HepG2 (cell line): ENCODE data around the gene ETFA. TPM values are rescaled to one million over a fixed set of nuclear protein-coding genes. Genes with fewer than 3 reads are reported as not detected.

ENCODE experiments used
- ATAC-seq: fragments of 200-7000 bp; cut with Tn5 transposase; 3 replicates; pipeline ENCODE4 v1.9.1; 2020; ENCODE audit warnings: mild to moderate bottlenecking, moderate library complexity
- BruUV-seq: library from RNA; stranded (reverse); fragments of 400-500 nt; replicated peaks from 2 replicates; lab custom pipeline; 2021; lab: Mats Ljungman, UMichigan
- CTCF ChIA-PET: fragments of 300-600 bp; formaldehyde crosslinking; extraction: SDS; loops from one replicate; lab custom pipeline; 2021; ENCODE audit warnings: low total read pairs, inconsistent platforms, low intra/inter-chr PET ratio; lab: Yijun Ruan, JAX
- POLR2A ChIA-PET: fragments of 350-600 bp; sonication (Branson Sonifier 250); formaldehyde crosslinking; loops from one replicate; lab custom pipeline; 2020; ENCODE audit warnings: antibody characterized with exemption, inconsistent platforms; lab: Yijun Ruan, JAX
- DNase-seq: peaks from one replicate; pipeline ENCODE4 v3.0.0-alpha.2; 2015; ENCODE audit warnings: low spot score
- FAIRE-seq: peaks from 3 replicates; lab custom pipeline; 2011; peaks lifted over from hg19 to GRCh38; lab: Jason Lieb, UNC
- H2AFZ ChIP-seq: one replicate; pipeline ENCODE4 v1.6.1; 2011; ENCODE audit warnings: low read length, inconsistent platforms
- H3K27ac ChIP-seq: fragments of 300-600 bp; 3 replicates; pipeline ENCODE4 v1.8.0; 2011; ENCODE audit warnings: mixed run types, mild to moderate bottlenecking, mixed read lengths, low read length, inconsistent platforms; ENCODE audit not compliant: insufficient read depth; ENCODE audit errors: extremely low read length
- H3K27me3 ChIP-seq, 2 experiments: fragments of 200-600 bp in 1 of 2; 2 replicates in 1 of 2; 3 replicates in 1 of 2; pipeline versions ENCODE4 v1.6.0 to v1.8.0; 2011; ENCODE audit warnings: low read length in 2 of 2, mild to moderate bottlenecking in 2 of 2, moderate library complexity in 2 of 2, inconsistent platforms in 1 of 2; ENCODE audit not compliant: insufficient read depth in 2 of 2, control insufficient read depth in 1 of 2
- H3K36me3 ChIP-seq, 2 experiments: fragments of 200-600 bp in 1 of 2; replicated peaks in 1 of 2; 2 replicates in 1 of 2; 3 replicates in 1 of 2; pipeline versions ENCODE4 v1.5.1 to v1.8.0; 2011; ENCODE audit warnings: low read length in 2 of 2, inconsistent platforms in 1 of 2; ENCODE audit not compliant: insufficient read depth in 2 of 2, control insufficient read depth in 1 of 2
- H3K4me1 ChIP-seq: 2 replicates; pipeline ENCODE4 v1.5.1; 2012; ENCODE audit warnings: low read length, inconsistent platforms; ENCODE audit not compliant: insufficient read depth
- H3K4me2 ChIP-seq: 2 replicates; pipeline ENCODE4 v1.6.0; 2011; ENCODE audit warnings: low read depth, low read length, inconsistent platforms
- H3K4me3 ChIP-seq, 3 experiments: fragments of 200-600 bp in 1 of 3; sonication (generic), shearing (Covaris generic) in 1 of 3; replicated peaks in 1 of 3; 2 replicates each; pipeline ENCODE4 v1.5.1; 2011 to 2016; ENCODE audit warnings: low read length in 3 of 3, inconsistent platforms in 2 of 3, low read depth in 2 of 3, mild to moderate bottlenecking in 2 of 3, control low read depth in 1 of 3, mixed read lengths in 1 of 3; ENCODE audit not compliant: insufficient read depth in 1 of 3
- H3K79me2 ChIP-seq: one replicate; pipeline ENCODE4 v1.6.1; 2011; ENCODE audit warnings: low read length, inconsistent platforms; ENCODE audit not compliant: insufficient read depth
- H3K9ac ChIP-seq: 2 replicates; pipeline ENCODE4 v1.6.0; 2011; ENCODE audit warnings: mild to moderate bottlenecking, low read depth, low read length, inconsistent platforms; ENCODE audit not compliant: insufficient read depth
- H3K9me3 ChIP-seq: 2 replicates; pipeline ENCODE4 v1.5.1; 2012; ENCODE audit warnings: mild to moderate bottlenecking, low read length
- H4K20me1 ChIP-seq: 2 replicates; pipeline ENCODE4 v1.6.0; 2011; ENCODE audit warnings: inconsistent platforms, mild to moderate bottlenecking, low read length, moderate library complexity; ENCODE audit not compliant: insufficient read depth
- HNF4A ChIP-seq: sonication (generic); formaldehyde crosslinking; IDR thresholded peaks from 2 replicates; pipeline ENCODE4 v1.4.0; 2020; ENCODE audit warnings: missing genetic modification reagents
- HNRNPL ChIP-seq: fragments of 200-400 bp; formaldehyde crosslinking; IDR thresholded peaks from 2 replicates; pipeline ENCODE4 v1.6.1; 2017; ENCODE audit warnings: mild to moderate bottlenecking, low read depth, low read length
- SMAD9 ChIP-seq: sonication (generic); formaldehyde crosslinking; IDR thresholded peaks from 2 replicates; pipeline ENCODE4 v1.5.1; 2020; ENCODE audit warnings: mild to moderate bottlenecking, missing genetic modification reagents
- TOPORS ChIP-seq: sonication (generic); formaldehyde crosslinking; IDR thresholded peaks from 2 replicates; pipeline ENCODE4 v1.8.0; 2023; ENCODE audit warnings: mild to moderate bottlenecking, missing genetic modification reagents
- ZKSCAN5 ChIP-seq: sonication (generic); formaldehyde crosslinking; IDR thresholded peaks from 2 replicates; pipeline ENCODE4 v1.5.1; 2020; ENCODE audit warnings: mild to moderate bottlenecking, missing genetic modification reagents
- ZNF430 ChIP-seq: sonication (generic); formaldehyde crosslinking; IDR thresholded peaks from 2 replicates; pipeline ENCODE4 v1.9.0; 2021; ENCODE audit warnings: mild to moderate bottlenecking, missing genetic modification reagents
- ZNF629 ChIP-seq: sonication (generic); formaldehyde crosslinking; conservative IDR thresholded peaks from 2 replicates; pipeline ENCODE4 v1.5.0; 2020; ENCODE audit warnings: missing genetic modification reagents
- ZNF768 ChIP-seq: sonication (generic); formaldehyde crosslinking; IDR thresholded peaks from 2 replicates; pipeline ENCODE4 v1.4.0; 2020; ENCODE audit warnings: missing genetic modification reagents
- ZNF780A ChIP-seq: sonication (generic); formaldehyde crosslinking; IDR thresholded peaks from 2 replicates; pipeline ENCODE4 v1.8.0; 2022; ENCODE audit warnings: mild to moderate bottlenecking, missing genetic modification reagents, moderate library complexity
- ZNF879 ChIP-seq: sonication (generic); formaldehyde crosslinking; IDR thresholded peaks from 2 replicates; pipeline ENCODE4 v1.8.1; 2023; ENCODE audit warnings: missing genetic modification reagents
- WGBS: methylation state at CpG from one replicate; pipeline ENCODE4 v1.1.6; 2017; ENCODE audit warnings: low lambda C conversion rate; 5-methylcytosine and 5-hydroxymethylcytosine counted together
- in situ Hi-C: cut with HindIII; loops from 2 replicates; pipeline ENCODE4 v1.10.0; 2017; ENCODE audit warnings: low pct_unique_long_range_greater_than_20kb; ENCODE audit not compliant: extremely low pct_ligation_motif_present
- intact Hi-C: fragments of 100-400 bp; cut with micrococcal nuclease; formaldehyde crosslinking; loops from one replicate; pipeline ENCODE4 v1.10.0; 2022; ENCODE audit not compliant: unreplicated experiment
- polyA plus RNA-seq, 8 experiments: library from polyadenylated mRNA; depleted of rRNA in 3 of 8; stranded (reverse) in 7 of 8; unstranded in 1 of 8; fragments of >200 nt; fragmentation: Illumina TruSeq in 4 of 8; extraction: Trizol in 4 of 8; gene quantifications; 2 replicates each; pipeline versions ENCODE4 v1.2.1 to v1.2.3, GENCODE V29; 2011 to 2016; ENCODE audit warnings: low read depth in 4 of 8, missing spikeins in 1 of 8, mixed read lengths in 1 of 8; ENCODE audit not compliant: insufficient read depth in 1 of 8
- total RNA-seq, 5 experiments: library from RNA; depleted of rRNA; stranded (reverse); fragments of >200 nt; fragmentation: Illumina TruSeq; extraction: Trizol; gene quantifications; 2 replicates each; pipeline ENCODE4 v1.2.3, GENCODE V29; 2016; ENCODE audit warnings: low read depth in 1 of 5
- TF ChIP-seq, protein P1 (sequence below): sonication (generic); formaldehyde crosslinking; IDR thresholded peaks from 2 replicates; pipeline ENCODE4 v1.5.1; 2020; ENCODE audit warnings: mild to moderate bottlenecking, missing genetic modification reagents, moderate library complexity

ETFA gene
- total and polyA plus RNA-seq, 2 of the 13 experiments (the other 11 are each of a cell fraction or from before 2014, with no cell fraction given): 291 to 396 TPM

DNA sequence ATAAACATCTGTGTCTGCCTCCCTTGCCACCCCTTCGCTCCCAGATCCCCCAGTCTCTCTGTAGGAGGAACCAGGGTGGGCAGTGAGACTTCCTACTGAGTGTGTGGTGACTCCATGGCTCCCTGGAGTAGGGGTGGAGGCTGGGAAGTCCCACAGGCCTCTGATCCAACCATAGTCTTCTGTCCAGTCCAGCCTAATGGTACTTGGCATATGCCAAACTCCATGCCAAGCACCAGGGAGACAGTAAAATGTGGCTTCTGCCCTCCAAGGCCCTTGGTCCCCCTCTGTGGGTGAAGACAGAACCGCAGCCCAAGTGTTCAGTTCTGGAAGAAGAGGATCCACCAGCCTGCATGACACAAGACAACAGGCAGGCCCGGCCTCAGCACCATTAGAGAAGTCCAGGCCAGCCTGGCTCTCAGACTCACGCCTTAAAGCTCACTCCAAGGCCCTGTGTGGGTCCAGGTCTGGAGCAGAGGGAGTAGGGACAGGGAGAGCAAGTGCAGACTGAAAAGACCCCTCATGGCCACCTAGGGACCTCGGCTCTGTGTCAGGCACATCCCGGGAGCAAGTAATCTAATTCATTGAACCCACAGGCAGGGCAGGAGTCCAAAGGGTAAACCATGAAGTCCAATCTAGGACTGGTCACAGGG lies 112.7 kb downstream of the ETFA start:
- H3K79me2 ChIP-seq: no peaks in the 10 kb centered on the region
- H2AFZ ChIP-seq: no peak overlapping the region
- H3K4me2 ChIP-seq: no peak overlapping the region
- ATAC-seq (no peak), DNase-seq (no peak), FAIRE-seq (no peak)
- no peaks in the 10 kb centered on the region for H3K9me3 ChIP-seq
- in situ Hi-C loops (loop anchor here (10.0 kb wide), 1 partner anchor 666 kb away; no protein-coding TSS in a partner anchor), intact Hi-C loops (loop anchor here (10.0 kb wide), 1 partner anchor 86 kb away; no protein-coding TSS in a partner anchor)
- BruUV-seq: no TSS peak
- H3K27me3 ChIP-seq: no peaks in the 10 kb centered on the region
- ChIA-PET CTCF (no interaction called here), POLR2A (no interaction called here)
- H4K20me1 ChIP-seq: no peaks in the 10 kb centered on the region
- H3K9ac ChIP-seq: no peak overlapping the region
- no peak overlapping the region for H3K4me3 ChIP-seq
- H3K4me1 ChIP-seq: peaks cover 50% of the 10 kb centered on the region
- WGBS: 100% methylated on average over 1 of the region's 6 CpGs
- H3K36me3 ChIP-seq: no peaks in the 10 kb centered on the region
- TF ChIP-seq TOPORS (CRISPR knock-in tag): no peak
- TF ChIP-seq HNF4A: 0 out of 2 replicates have a peak, but pooled peaks have one; percentile 4
- no peak overlapping the region for H3K27ac ChIP-seq

DNA sequence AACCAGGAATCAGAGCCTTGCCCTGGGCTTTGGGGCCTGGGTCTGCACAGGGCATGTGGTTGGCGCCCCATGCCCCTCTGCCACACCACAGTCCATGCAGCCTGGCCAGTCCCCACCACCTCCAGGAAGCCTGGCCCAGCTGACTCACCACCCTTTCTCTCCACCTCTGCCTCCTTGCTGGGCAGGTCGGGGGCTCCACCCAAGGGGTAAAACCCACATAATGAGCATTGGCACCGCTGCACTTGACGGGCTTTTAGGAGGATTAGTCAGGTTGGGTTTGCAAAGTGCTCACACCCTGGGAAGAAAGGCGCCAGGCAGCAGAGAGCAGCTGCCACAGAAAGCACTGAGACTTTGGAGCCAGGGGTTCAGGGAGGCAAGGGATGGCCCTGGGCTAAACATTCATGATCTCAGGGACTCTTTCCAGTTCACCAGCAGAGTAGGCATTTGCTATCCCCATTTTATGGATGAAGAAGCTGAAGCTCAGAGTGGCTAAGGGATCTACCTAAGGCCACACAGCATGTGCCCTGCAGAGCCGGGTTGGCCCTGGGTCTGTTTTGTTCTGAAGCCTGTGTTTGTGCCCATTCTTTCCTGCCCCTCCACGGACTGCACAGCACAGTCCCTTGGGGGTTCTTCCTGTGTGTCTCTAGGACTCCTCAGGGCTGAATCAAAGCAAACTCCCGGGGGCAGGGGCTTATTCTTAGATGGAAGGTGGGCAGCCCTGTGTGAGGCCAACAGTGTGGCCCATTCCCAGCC lies 113.4 kb downstream of the ETFA start:
- Histone ChIP-seq H3K79me2 (no peaks in the 10 kb centered on the region), H3K27me3 (no peaks in the 10 kb centered on the region), H3K4me2 (no peak overlapping the region), H3K9me3 (no peaks in the 10 kb centered on the region), H3K4me3 (no peak overlapping the region), H3K36me3 (no peaks in the 10 kb centered on the region), H3K27ac (no peak overlapping the region), H4K20me1 (no peaks in the 10 kb centered on the region), H3K4me1 (peaks cover 53% of the 10 kb centered on the region), H3K9ac (no peak overlapping the region), H2AFZ (no peak overlapping the region)
- WGBS: 91% methylated on average over 6 of the region's 8 CpGs
- FAIRE-seq (no peak), ATAC-seq (no peak), DNase-seq (no peak)
- BruUV-seq: no TSS peak
- POLR2A ChIA-PET: interaction anchor here (2.5 kb wide), 1 partner anchor 139 kb away, joined by 15 read pairs; the partner anchor contains the start of gene ISL2
- intact Hi-C loops: loop anchor here (10.0 kb wide), 1 partner anchor 87 kb away; no protein-coding TSS in a partner anchor
- in situ Hi-C loops: loop anchor here (10.0 kb wide), 1 partner anchor 667 kb away; no protein-coding TSS in a partner anchor
- CTCF ChIA-PET: no interaction called here
- TF ChIP-seq, protein P1, sequence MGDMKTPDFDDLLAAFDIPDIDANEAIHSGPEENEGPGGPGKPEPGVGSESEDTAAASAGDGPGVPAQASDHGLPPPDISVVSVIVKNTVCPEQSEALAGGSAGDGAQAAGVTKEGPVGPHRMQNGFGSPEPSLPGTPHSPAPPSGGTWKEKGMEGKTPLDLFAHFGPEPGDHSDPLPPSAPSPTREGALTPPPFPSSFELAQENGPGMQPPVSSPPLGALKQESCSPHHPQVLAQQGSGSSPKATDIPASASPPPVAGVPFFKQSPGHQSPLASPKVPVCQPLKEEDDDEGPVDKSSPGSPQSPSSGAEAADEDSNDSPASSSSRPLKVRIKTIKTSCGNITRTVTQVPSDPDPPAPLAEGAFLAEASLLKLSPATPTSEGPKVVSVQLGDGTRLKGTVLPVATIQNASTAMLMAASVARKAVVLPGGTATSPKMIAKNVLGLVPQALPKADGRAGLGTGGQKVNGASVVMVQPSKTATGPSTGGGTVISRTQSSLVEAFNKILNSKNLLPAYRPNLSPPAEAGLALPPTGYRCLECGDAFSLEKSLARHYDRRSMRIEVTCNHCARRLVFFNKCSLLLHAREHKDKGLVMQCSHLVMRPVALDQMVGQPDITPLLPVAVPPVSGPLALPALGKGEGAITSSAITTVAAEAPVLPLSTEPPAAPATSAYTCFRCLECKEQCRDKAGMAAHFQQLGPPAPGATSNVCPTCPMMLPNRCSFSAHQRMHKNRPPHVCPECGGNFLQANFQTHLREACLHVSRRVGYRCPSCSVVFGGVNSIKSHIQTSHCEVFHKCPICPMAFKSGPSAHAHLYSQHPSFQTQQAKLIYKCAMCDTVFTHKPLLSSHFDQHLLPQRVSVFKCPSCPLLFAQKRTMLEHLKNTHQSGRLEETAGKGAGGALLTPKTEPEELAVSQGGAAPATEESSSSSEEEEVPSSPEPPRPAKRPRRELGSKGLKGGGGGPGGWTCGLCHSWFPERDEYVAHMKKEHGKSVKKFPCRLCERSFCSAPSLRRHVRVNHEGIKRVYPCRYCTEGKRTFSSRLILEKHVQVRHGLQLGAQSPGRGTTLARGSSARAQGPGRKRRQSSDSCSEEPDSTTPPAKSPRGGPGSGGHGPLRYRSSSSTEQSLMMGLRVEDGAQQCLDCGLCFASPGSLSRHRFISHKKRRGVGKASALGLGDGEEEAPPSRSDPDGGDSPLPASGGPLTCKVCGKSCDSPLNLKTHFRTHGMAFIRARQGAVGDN (CRISPR knock-in tag): no peak
- TF ChIP-seq ZNF768 (CRISPR knock-in tag): peak; percentile 94
- TF ChIP-seq ZNF879 (CRISPR knock-in tag): no peak
- TF ChIP-seq HNRNPL: peak; percentile 47; the same call in 1 of the 2 replicates
- TF ChIP-seq SMAD9 (CRISPR knock-in tag): no peak
- TF ChIP-seq ZNF629 (CRISPR knock-in tag): peak; percentile 36; the same call in 1 of the 2 replicates
- TF ChIP-seq ZNF430 (CRISPR knock-in tag): no peak
- TF ChIP-seq ZNF780A (CRISPR knock-in tag): no peak
- TF ChIP-seq ZKSCAN5 (CRISPR knock-in tag): no peak
